Measurements from ENCODE around the gene CAMK2A. TPM values are rescaled to one million over a fixed set of nuclear protein-coding genes. Genes with fewer than 3 reads are reported as not detected.

The CAMK2A gene
- total RNA-seq, 1 experiment from 2014 or later: not detected

GRCh38 chr5:150316320-150316719, 26.7 kb upstream of the CAMK2A start:
- no peak for DNase-seq (ENCODE audit: low spot score)

- DNase-seq (ENCODE audit: low spot score): no peak
Measured at GRCh38 chr5:150315245-150315644, 25.7 kb upstream of the CAMK2A start.

GRCh38 chr5:150313921-150314716, 24.5 kb upstream of the CAMK2A start:
- DNase-seq (ENCODE audit: low spot score): no peak

- no peak for DNase-seq (ENCODE audit: low spot score)
Measured at GRCh38 chr5:150313501-150313900, 23.9 kb upstream of the CAMK2A start.

- no peak for DNase-seq (ENCODE audit: low spot score)
Measured at GRCh38 chr5:150312518-150312917, 22.9 kb upstream of the CAMK2A start.

GRCh38 chr5:150311015-150311692, 21.6 kb upstream of the CAMK2A start:
- DNase-seq (ENCODE audit: low spot score): no peak

GRCh38 chr5:150310246-150310645, 20.7 kb upstream of the CAMK2A start:
- DNase-seq (ENCODE audit: low spot score): no peak

GRCh38 chr5:150309886-150310239, 20.3 kb upstream of the CAMK2A start:
- DNase-seq (ENCODE audit: low spot score): no peak

- DNase-seq (ENCODE audit: low spot score): no peak
Measured at GRCh38 chr5:150309101-150309885, 19.7 kb upstream of the CAMK2A start.

GRCh38 chr5:150307617-150308426, 18.2 kb upstream of the CAMK2A start:
- DNase-seq (ENCODE audit: low spot score): no peak

GRCh38 chr5:150306775-150307174, 17.2 kb upstream of the CAMK2A start:
- DNase-seq (ENCODE audit: low spot score): no peak

GRCh38 chr5:150305557-150305956, 16.0 kb upstream of the CAMK2A start:
- DNase-seq (ENCODE audit: low spot score): no peak

GRCh38 chr5:150305095-150305494, 15.5 kb upstream of the CAMK2A start:
- no peak for DNase-seq (ENCODE audit: low spot score)

GRCh38 chr5:150304481-150305081, 15.0 kb upstream of the CAMK2A start:
- no peak for DNase-seq (ENCODE audit: low spot score)

GRCh38 chr5:150303660-150304386, 14.2 kb upstream of the CAMK2A start:
- no peak for DNase-seq (ENCODE audit: low spot score)

GRCh38 chr5:150303070-150303615, 13.6 kb upstream of the CAMK2A start:
- no peak for DNase-seq (ENCODE audit: low spot score)

GRCh38 chr5:150302301-150303069, 12.9 kb upstream of the CAMK2A start, which contains the start of gene ARSI:
Gene ARSI, minus strand, starts transcription at chr5:150302905. Its CDS starts 532 bp downstream, at chr5:150302373.
- no peak for DNase-seq (ENCODE audit: low spot score)

- DNase-seq (ENCODE audit: low spot score): no peak
Measured at GRCh38 chr5:150301901-150302300, 12.3 kb upstream of the CAMK2A start.

- DNase-seq (ENCODE audit: low spot score): no peak
Measured at GRCh38 chr5:150301170-150301505, 11.6 kb upstream of the CAMK2A start.

All from HT-29 (cell line).